Vagina (tissue), 2 donors: ENCODE measurements around the gene TBCEL.

Source experiments
- CTCF ChIP-seq, 3 experiments: fragments of 450-650 bp in 2 of 3; fragments of 200-600 bp in 1 of 3; sonication (generic) in 1 of 3; IDR thresholded peaks; one replicate each; pipeline ENCODE4 v1.5.1; 2017 to 2019; ENCODE audit warnings: antibody characterized with exemption in 3 of 3, mild to moderate bottlenecking in 2 of 3, moderate library complexity in 2 of 3
- POLR2A ChIP-seq, 2 donors: fragments of 450-650 bp; IDR thresholded peaks; one replicate each; pipeline ENCODE4 v1.6.1; 2017; ENCODE audit warnings: antibody characterized with exemption in 2 of 2, mild to moderate bottlenecking in 2 of 2, moderate library complexity in 2 of 2
- POLR2AphosphoS5 ChIP-seq, 2 donors: sonication (generic); formaldehyde crosslinking; IDR thresholded peaks; one replicate each; pipeline ENCODE4 v1.9.0; 2017; ENCODE audit warnings: antibody characterized with exemption in 2 of 2, mild to moderate bottlenecking in 2 of 2, low read depth in 1 of 2; ENCODE audit not compliant: insufficient read depth in 1 of 2

- TF ChIP-seq POLR2A (IDR thresholded peaks at IDR 0.05) (no peak), CTCF (IDR thresholded peaks at IDR 0.05) (no peak), POLR2AphosphoS5 (IDR thresholded peaks at IDR 0.05; ENCODE audit: insufficient read depth in 1 of 2, low read depth in 1 of 2) (no peak)
These were observed 108.5 kb downstream of the TBCEL start for GRCh38 chr11:121132211-121132976.
